ENCODE results near the gene ACVR1.

GRCh38 chr2:157900203-157900602 is 24.1 kb upstream of the ACVR1 start:
- TF ChIP-seq CTCF (IDR thresholded peaks at IDR 0.05) (no peak), POLR2A (IDR thresholded peaks at IDR 0.05) (no peak)

Data from testis (tissue), 2 donors.